Natural killer cell treated with Interleukin-12 subunit alpha and Interleukin-12 subunit beta and Interleukin-15 and Interleukin-18, amount 100 ng/mL, for 72 hours (primary cell): ENCODE measurements around the gene SHISA2. TPM values are rescaled to one million over a fixed set of nuclear protein-coding genes. Genes with fewer than 3 reads are reported as not detected.

Source experiments
- ATAC-seq, 2 donors: fragments of 150-1000 bp; cut with Tn5 transposase in 1 of 2; sonication (Bioruptor Pico), chemical (Tn5 transposase) in 1 of 2; 2 replicates each; pipeline ENCODE4 v1.10.0; 2021
- DNase-seq: peaks from one replicate; pipeline ENCODE4 v3.0.0; 2022; ENCODE audit warnings: low spot score
- H3K27ac Mint-ChIP-seq, 2 donors: 1 replicate in 1 of 2; 2 replicates in 1 of 2; pipeline ENCODE4 v1.8.0; 2022; ENCODE audit warnings: mixed read lengths in 2 of 2, mild to moderate bottlenecking in 1 of 2, moderate library complexity in 1 of 2
- H3K27me3 Mint-ChIP-seq, 2 donors: 1 replicate in 1 of 2; 2 replicates in 1 of 2; pipeline ENCODE4 v1.8.0; 2022; ENCODE audit warnings: mixed read lengths in 2 of 2
- H3K36me3 Mint-ChIP-seq: one replicate; pipeline ENCODE4 v1.8.0; 2022; ENCODE audit warnings: mixed read lengths
- H3K4me1 Mint-ChIP-seq, 2 donors: 1 replicate in 1 of 2; 2 replicates in 1 of 2; pipeline ENCODE4 v1.8.0; 2022; ENCODE audit warnings: low read depth in 2 of 2, mixed read lengths in 2 of 2, mild to moderate bottlenecking in 1 of 2
- H3K4me3 Mint-ChIP-seq: one replicate; pipeline ENCODE4 v1.8.0; 2022; ENCODE audit warnings: mixed read lengths
- H3K9me3 Mint-ChIP-seq: 2 replicates; pipeline ENCODE4 v1.8.0; 2022; ENCODE audit warnings: mixed read lengths
- total RNA-seq, 2 donors: library from RNA; stranded (reverse); gene quantifications; one replicate each; pipeline ENCODE4 v1.2.3, GENCODE V29; 2022

SHISA2 gene
- total RNA-seq, 2 donors from 2014 or later = 0.17 to 0.67 TPM

DNA sequence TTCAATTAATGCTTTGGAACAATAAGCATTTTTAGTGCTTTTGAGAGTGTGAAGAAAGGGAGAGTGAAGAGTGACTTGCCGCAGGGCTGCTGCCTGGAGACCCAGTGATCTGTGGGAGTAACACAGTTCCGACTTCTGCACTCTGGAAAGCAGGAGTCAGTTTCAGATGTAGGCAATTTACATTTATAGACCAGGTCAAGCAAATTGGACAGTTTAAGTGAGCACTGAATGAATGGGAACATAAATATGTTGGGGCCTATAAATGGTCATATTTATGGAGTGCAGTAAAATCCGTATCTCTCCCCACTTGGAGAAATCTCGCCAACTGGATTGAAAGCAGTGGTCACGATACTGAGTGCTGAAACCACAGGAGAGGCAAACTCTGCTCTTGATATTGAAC lies 9.4 kb upstream of the SHISA2 start:
- no peak overlapping the region for H3K4me3 Mint-ChIP-seq
- H3K9me3 Mint-ChIP-seq = no peaks in the 10 kb centered on the region
- ATAC-seq (no peak), DNase-seq (no peak)
- peaks cover 13 to 15% of the 10 kb centered on the region in 2 donors for H3K27me3 Mint-ChIP-seq
- no peak overlapping the region for H3K27ac Mint-ChIP-seq
- no peaks in the 10 kb centered on the region for H3K36me3 Mint-ChIP-seq
- H3K4me1 Mint-ChIP-seq = no peaks in the 10 kb centered on the region

DNA sequence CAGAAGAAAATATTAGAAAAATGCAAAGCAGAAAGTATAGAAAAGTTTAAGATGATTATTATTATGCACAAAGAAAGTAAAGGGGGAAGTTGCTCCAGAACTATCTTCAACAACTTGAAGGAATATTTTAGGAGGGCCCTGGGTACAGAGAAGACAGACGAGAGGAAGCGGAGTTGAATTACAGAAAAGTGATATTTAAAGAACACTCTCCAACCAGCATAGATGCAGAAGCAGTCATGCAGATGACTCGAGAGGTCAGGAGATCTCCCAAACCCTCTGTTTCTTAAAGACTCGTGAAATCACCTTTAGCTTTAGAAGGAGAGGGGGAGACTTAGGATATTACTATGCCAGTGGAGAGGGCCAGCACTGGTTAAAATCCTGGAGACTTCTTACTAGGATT lies 8.5 kb upstream of the SHISA2 start:
- Mint-ChIP-seq H3K4me1 (no peaks in the 10 kb centered on the region), H3K27ac (no peak overlapping the region), H3K27me3 (peaks cover 17 to 21% of the 10 kb centered on the region in 2 donors), H3K9me3 (no peaks in the 10 kb centered on the region), H3K36me3 (no peaks in the 10 kb centered on the region), H3K4me3 (no peak overlapping the region)
- ATAC-seq (no peak), DNase-seq (no peak)

DNA sequence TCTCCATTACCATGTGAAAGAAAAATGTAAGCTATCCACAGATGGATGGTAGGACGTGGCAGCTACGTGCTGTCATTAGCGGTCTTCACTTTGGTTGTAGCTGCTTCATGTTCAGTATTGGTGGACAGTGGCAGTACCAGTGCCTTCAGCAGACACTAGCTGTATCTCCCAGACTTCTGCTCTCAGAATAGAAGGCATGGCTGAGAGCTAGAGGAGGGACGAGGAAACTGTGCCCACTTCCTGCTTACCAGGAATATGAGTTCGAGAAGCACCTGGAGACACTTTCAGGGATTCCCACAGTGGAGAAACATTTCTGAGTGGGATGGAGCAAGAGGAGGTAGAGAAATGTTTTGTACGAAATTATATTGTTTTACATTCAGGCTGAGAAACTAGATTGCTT lies 6.9 kb upstream of the SHISA2 start:
- Mint-ChIP-seq H3K36me3 (no peaks in the 10 kb centered on the region), H3K4me1 (peaks cover 0 to 1% of the 10 kb centered on the region in 2 donors), H3K27me3 (peaks cover 24 to 32% of the 10 kb centered on the region in 2 donors), H3K4me3 (no peak overlapping the region), H3K9me3 (no peaks in the 10 kb centered on the region), H3K27ac (no peak overlapping the region)
- DNase-seq (no peak), ATAC-seq (no peak)

DNA sequence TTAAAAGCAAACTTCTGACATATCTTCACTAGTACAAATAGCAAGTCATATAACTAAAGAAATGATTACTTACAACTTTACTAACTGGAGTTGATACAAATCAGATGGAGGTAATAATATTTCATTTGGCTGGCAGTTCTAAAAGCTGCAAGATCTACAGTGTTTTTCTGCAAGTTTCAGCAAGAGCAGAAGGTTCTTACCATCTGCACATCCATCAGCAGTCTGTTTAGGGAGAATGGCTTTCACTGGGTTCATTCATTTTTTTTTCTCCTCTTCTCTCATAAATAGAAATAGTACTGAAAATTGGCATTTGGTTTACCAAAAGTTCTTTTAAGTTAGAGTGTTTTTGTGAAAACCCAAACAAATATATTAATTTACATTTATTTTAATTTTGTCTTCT lies 3.1 kb upstream of the SHISA2 start:
- H3K9me3 Mint-ChIP-seq = no peaks in the 10 kb centered on the region

DNA sequence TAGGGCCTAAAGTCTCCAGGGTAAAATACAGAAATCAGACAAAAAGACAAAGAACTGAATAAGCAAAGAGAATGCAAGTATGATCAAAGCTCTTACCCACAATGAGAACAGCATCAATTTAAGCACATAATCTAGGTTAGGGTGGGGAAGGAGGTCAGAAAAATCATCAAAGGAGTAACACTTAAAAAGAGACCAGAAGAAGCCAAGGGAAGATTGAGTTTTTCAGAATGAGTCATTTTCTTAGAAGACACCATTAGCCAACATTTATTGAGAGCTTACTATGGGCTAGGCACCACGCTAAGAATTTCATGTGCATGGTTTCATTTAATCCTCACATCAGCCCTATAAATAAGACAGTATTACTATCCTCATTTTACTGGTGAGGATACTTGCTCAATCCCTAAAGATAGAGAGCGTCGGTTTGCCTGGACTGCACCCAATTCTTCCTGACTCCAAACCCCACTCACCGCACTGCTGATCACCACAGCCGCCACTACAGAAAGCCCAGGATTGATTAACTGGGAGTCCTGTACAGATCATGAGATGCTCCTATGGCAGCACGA lies 1.7 kb upstream of the SHISA2 start:
- H3K27ac Mint-ChIP-seq = no peak overlapping the region
- no peak for DNase-seq
- no peaks in the 10 kb centered on the region for H3K9me3 Mint-ChIP-seq
- peaks cover 37 to 54% of the 10 kb centered on the region in 2 donors for H3K27me3 Mint-ChIP-seq
- peaks cover 5 to 15% of the 10 kb centered on the region in 2 donors for H3K4me1 Mint-ChIP-seq
- no peaks in the 10 kb centered on the region for H3K36me3 Mint-ChIP-seq
- peak overlapping the region; percentile 17 for H3K4me3 Mint-ChIP-seq
- peak in 1 of 2 donors; percentile 42 for ATAC-seq

More for the DNA sequence above, 3.1 kb upstream of the SHISA2 start:
- peaks cover 5 to 15% of the 10 kb centered on the region in 2 donors for H3K4me1 Mint-ChIP-seq
- H3K36me3 Mint-ChIP-seq = no peaks in the 10 kb centered on the region
- ATAC-seq (no peak), DNase-seq (no peak)
- no peak overlapping the region for H3K4me3 Mint-ChIP-seq
- H3K27ac Mint-ChIP-seq = no peak overlapping the region
- peaks cover 36 to 45% of the 10 kb centered on the region in 2 donors for H3K27me3 Mint-ChIP-seq

DNA sequence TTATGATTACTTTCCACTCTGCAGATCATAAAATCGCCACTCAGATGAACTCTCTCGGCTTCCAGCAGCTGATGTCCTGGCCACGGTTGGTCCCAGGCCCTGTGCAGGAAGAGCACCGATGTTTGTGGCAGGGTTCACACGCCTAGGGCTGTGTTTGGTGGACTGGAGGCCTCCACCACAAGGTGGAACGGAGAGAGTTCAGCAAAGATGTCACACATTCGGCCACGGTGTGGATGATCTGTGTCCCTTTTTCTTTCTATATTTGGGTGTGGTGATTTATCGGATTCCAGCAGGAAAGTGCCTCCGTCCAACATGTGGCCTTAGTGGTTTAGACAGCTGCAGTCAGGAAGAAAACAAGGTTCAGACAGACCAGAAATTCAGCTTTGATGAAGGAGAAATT lies 521 bp upstream of the SHISA2 start:
- Mint-ChIP-seq H3K9me3 (no peaks in the 10 kb centered on the region), H3K4me1 (peaks cover 5 to 15% of the 10 kb centered on the region in 2 donors), H3K36me3 (no peaks in the 10 kb centered on the region), H3K4me3 (peak overlapping the region; percentile 72), H3K27ac (no peak overlapping the region), H3K27me3 (peaks cover 37 to 53% of the 10 kb centered on the region in 2 donors)
- DNase-seq (no peak), ATAC-seq (no peak)

DNA sequence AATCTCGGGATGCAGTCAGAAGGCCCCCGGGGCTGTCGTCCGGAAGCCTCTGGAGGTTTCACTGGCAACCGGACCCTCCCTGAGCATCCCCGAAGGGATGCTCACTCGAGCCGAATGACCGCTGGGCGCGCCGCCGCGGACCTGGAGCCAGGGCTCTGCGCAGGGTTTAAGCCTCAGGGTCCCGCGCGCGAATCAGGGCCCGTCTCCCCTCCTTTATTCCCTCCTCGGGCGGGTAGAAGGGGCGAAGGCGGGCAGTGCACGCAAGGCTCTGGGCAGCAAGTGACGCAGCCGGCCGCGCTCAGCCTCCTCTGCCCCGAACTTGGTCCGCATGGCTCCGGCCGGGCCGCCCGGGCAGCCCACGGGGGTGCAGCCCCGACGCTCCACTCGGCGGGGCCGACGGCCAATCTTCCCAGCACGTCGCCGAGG lies 572 bp downstream of the SHISA2 start:
- Mint-ChIP-seq H3K4me3 (no peak overlapping the region), H3K4me1 (peaks cover 5 to 15% of the 10 kb centered on the region in 2 donors), H3K27ac (no peak overlapping the region), H3K9me3 (no peaks in the 10 kb centered on the region), H3K36me3 (no peaks in the 10 kb centered on the region), H3K27me3 (peaks cover 41 to 59% of the 10 kb centered on the region in 2 donors)
- DNase-seq = no peak
- ATAC-seq = peak; percentile 2 to 45

DNA sequence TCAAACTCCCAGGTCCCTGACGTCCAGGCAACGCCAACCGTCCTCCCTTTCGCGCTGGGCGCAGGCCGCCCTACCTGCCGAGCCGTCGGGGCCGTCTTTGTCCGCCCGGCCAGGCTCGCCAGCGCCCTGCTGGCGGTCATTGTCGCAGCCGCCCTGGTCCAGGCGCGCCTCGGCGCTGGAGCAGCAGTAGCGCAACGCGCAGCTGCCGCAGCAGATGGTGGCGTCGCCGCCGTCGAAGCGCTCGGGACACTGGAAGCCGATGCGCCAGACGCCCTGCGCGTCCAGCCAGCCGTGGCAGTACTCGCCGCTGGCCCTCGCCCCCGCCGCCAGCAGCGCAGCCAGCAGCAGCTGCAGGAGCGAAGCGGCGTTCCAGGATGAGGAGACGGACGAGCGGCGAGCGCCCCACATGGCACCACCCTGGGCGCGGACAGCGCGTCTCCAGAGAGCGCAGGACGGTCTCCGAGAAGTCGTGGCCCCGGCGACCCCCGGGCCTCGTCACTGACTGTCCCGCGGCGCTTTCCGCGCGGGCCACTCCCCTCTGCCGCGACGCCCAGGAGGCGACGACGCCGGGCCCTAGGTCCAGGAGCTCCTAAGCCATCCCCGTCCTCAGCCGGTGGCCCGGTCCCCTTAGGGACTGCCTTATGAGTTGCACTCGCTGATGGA lies 1.1 kb downstream of the SHISA2 start:
- H3K4me1 Mint-ChIP-seq = peaks cover 5 to 15% of the 10 kb centered on the region in 2 donors
- peaks cover 41 to 55% of the 10 kb centered on the region in 2 donors for H3K27me3 Mint-ChIP-seq
- DNase-seq = no peak
- H3K36me3 Mint-ChIP-seq = no peaks in the 10 kb centered on the region
- no peak overlapping the region for H3K27ac Mint-ChIP-seq
- no peak for ATAC-seq
- no peaks in the 10 kb centered on the region for H3K9me3 Mint-ChIP-seq
- H3K4me3 Mint-ChIP-seq = no peak overlapping the region

DNA sequence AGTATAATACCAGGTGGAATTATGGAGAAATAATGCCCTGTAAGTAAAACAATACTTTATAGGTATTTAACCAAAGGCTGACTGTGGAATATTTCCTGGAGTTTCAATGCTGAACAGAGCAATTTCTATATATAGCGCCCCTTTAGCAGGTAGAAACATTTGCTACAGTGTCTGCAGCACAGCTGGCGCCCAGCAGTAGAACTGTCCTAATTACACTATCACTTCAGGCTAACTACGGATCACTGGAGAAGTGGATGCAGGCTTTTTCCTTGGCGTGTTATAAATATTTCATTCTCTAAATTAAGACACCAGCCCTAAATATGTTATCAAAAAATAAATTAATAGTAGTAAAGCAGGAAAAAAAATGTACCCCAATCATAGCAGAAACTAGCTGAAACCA lies 3.1 kb downstream of the SHISA2 start:
- no peak overlapping the region for H3K4me3 Mint-ChIP-seq
- H3K4me1 Mint-ChIP-seq = peaks cover 5 to 14% of the 10 kb centered on the region in 2 donors
- no peak overlapping the region for H3K27ac Mint-ChIP-seq
- peaks cover 33 to 40% of the 10 kb centered on the region in 2 donors for H3K27me3 Mint-ChIP-seq
- no peaks in the 10 kb centered on the region for H3K9me3 Mint-ChIP-seq
- DNase-seq = no peak
- ATAC-seq = no peak
- H3K36me3 Mint-ChIP-seq = no peaks in the 10 kb centered on the region

DNA sequence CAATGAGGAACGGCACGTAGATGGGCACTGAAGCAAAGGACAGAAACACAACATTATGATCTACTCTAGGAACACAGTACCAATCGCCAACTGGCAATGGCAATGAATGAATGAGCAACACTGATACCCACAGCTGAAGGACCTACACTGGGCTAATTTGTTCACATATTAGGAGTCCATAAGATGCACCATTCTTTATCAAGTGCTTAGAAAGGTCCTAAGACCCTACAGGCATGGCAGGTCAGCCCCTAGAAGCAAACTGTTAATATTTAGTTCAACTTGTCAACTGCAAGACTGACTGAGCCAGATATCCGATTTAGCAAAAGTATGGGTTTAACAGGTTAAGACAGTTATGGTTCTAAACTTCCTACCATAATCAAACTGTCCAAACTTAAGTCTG lies 4.8 kb downstream of the SHISA2 start:
- H3K9me3 Mint-ChIP-seq = no peaks in the 10 kb centered on the region
- DNase-seq (no peak), ATAC-seq (no peak)
- H3K4me3 Mint-ChIP-seq = no peak overlapping the region
- H3K36me3 Mint-ChIP-seq = no peaks in the 10 kb centered on the region
- H3K4me1 Mint-ChIP-seq = peaks cover 0 to under 1% of the 10 kb centered on the region in 2 donors
- peaks cover 17 to 34% of the 10 kb centered on the region in 2 donors for H3K27me3 Mint-ChIP-seq
- H3K27ac Mint-ChIP-seq = no peak overlapping the region

DNA sequence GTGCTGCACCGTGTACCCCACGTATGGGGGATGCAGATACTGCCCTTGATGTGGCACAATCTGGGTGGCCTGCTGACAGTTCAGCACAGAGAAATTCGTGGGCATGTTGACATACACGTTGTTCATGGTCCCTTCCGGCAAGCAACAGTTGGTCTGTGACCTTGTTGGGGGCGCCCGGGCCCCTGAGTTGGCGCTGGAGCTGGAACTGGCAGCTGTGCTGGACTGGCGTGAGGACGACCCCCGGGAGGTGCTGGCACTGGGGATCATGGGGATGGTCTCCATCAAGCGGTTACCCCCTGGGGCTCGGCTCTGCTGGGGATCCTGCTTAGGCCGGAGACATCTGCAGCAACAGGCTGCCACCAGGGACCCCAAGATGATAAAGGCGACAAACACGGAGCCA lies 5.2 kb downstream of the SHISA2 start:
- Mint-ChIP-seq H3K27ac (no peak overlapping the region), H3K9me3 (no peaks in the 10 kb centered on the region), H3K4me3 (no peak overlapping the region), H3K36me3 (no peaks in the 10 kb centered on the region), H3K27me3 (peaks cover 16 to 37% of the 10 kb centered on the region in 2 donors), H3K4me1 (no peaks in the 10 kb centered on the region)
- DNase-seq = no peak
- no peak for ATAC-seq

DNA sequence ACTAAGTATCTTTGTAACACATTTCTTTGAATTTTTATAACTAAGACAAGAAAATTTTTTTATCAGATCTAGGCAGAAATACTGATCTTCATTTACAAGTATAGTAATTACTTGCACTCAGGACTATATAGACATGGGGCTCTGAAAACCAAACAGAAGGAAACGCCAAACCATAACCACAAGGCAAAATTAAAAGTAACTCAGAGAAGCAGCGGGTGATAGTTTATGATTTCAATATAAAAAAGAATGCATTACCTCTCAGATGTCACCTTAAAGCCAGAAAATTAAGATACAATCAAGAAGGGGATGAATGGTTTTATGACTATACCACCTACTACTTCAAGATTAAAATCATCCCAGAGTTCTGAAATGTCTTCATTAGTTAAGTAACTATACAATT lies 6.7 kb downstream of the SHISA2 start:
- ATAC-seq (no peak), DNase-seq (no peak)
- no peak overlapping the region for H3K27ac Mint-ChIP-seq
- no peaks in the 10 kb centered on the region for H3K36me3 Mint-ChIP-seq
- H3K4me3 Mint-ChIP-seq = no peak overlapping the region
- H3K9me3 Mint-ChIP-seq = no peaks in the 10 kb centered on the region
- H3K4me1 Mint-ChIP-seq = no peaks in the 10 kb centered on the region
- peaks cover 16 to 39% of the 10 kb centered on the region in 2 donors for H3K27me3 Mint-ChIP-seq

DNA sequence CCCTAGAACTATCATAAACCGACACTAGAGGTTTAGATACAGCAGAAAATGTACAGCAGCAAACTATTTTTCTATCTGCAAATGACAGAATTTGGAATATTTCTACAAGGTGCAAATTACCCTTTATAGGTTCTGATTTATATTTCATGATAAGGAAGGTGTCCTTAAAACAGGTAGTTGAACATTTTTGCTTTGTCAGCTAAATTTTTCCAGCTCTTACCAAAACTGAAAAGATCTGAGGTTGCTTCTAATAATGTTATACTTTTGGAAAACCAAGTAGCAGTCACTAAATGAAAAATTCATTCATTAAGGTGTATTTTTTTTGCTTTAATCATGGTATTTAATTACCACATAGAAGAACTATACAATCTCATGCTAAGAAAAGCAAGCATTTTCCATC lies 9.0 kb downstream of the SHISA2 start:
- H3K27me3 Mint-ChIP-seq = peaks cover 10 to 27% of the 10 kb centered on the region in 2 donors

DNA sequence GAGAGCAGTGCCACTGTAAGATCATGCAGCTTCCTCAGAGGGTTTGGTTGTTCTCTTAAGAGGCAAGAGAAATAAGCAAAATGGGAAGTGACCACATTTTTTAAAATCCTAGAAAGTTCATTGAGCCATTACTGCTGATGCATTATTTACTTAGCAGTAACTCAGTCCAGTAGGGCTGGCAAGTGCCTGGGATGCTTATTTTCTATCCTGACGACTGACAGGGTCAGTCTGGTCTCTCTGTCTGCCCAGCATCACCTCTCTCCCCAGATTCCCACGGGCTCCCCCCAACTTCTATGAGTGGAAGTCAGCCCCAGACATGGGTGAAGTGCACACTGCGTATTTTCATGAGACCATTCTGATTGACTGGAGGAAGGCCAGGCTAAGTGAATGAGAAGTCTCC lies 10.4 kb downstream of the SHISA2 start:
- Mint-ChIP-seq H3K9me3 (no peaks in the 10 kb centered on the region), H3K27ac (no peak overlapping the region), H3K4me3 (no peak overlapping the region), H3K27me3 (peaks cover 5 to 16% of the 10 kb centered on the region in 2 donors), H3K4me1 (no peaks in the 10 kb centered on the region), H3K36me3 (no peaks in the 10 kb centered on the region)
- ATAC-seq = no peak
- DNase-seq = no peak

More for the DNA sequence above, 9.0 kb downstream of the SHISA2 start:
- Mint-ChIP-seq H3K4me3 (no peak overlapping the region), H3K36me3 (no peaks in the 10 kb centered on the region), H3K27ac (no peak overlapping the region), H3K9me3 (no peaks in the 10 kb centered on the region), H3K4me1 (no peaks in the 10 kb centered on the region)
- ATAC-seq = no peak
- DNase-seq = no peak
